ENCODE data around the gene CD180.

Gene CD180

DNA sequence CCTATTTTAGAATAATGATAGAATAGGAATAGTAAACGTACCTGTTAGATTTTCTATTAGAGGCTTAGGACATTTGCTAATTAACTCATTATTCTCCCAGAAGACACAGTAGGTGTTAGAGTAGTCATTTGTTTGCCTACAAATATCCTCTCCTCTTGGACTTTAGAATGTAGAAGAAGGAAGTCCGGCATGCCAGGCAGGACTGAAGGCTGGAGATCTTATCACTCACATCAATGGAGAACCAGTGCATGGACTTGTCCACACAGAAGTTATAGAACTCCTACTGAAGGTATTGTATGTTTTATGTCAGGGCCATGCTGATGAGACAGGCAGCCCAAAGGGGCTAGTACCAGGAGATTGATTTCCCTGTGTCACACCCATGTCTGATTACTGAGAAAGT, 43.3 kb downstream of the CD180 start:
- POLR2A ChIA-PET (ENCODE audit: low non-redundant PET), result no interaction called here
- no peak for DNase-seq (ENCODE audit: low spot score)
- TF ChIP-seq, protein P1, sequence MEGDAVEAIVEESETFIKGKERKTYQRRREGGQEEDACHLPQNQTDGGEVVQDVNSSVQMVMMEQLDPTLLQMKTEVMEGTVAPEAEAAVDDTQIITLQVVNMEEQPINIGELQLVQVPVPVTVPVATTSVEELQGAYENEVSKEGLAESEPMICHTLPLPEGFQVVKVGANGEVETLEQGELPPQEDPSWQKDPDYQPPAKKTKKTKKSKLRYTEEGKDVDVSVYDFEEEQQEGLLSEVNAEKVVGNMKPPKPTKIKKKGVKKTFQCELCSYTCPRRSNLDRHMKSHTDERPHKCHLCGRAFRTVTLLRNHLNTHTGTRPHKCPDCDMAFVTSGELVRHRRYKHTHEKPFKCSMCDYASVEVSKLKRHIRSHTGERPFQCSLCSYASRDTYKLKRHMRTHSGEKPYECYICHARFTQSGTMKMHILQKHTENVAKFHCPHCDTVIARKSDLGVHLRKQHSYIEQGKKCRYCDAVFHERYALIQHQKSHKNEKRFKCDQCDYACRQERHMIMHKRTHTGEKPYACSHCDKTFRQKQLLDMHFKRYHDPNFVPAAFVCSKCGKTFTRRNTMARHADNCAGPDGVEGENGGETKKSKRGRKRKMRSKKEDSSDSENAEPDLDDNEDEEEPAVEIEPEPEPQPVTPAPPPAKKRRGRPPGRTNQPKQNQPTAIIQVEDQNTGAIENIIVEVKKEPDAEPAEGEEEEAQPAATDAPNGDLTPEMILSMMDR (conservative IDR thresholded peaks at IDR 0.05; ENCODE audit: low read depth), result no peak
- CTCF ChIA-PET, result interaction anchor here (0.7 to 0.8 kb wide), 2 partner anchors 13 to 16 kb away, joined by 3 read pairs; no protein-coding TSS in a partner anchor
- no peak overlapping the region for H3K27ac ChIP-seq

DNA sequence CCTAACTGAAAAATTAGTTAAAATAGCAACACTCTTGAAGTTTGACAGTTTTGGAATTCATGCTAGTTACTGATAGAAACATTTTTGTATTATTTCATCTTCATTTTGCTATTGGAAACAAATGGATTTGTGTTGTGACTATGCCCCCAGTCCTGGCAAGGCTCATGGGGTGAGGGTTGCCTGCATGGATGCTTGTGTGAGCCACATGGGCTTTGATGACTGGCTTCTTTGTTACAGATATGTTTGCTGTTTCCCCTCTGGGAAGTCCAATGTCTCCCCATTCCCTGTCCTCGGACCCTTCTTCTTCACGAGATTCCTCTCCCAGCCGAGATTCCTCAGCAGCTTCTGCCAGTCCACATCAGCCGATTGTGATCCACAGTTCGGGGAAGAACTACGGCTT, 44.2 kb downstream of the CD180 start:
- H3K27ac ChIP-seq, result no peak overlapping the region
- ChIA-PET CTCF (interaction anchor here (0.8 kb wide), 1 partner anchor 14 kb away, joined by 3 read pairs; no protein-coding TSS in a partner anchor), POLR2A (ENCODE audit: low non-redundant PET) (no interaction called here)
- TF ChIP-seq, protein P1 (conservative IDR thresholded peaks at IDR 0.05; ENCODE audit: low read depth), result no peak
- no peak for DNase-seq (ENCODE audit: low spot score)

DNA sequence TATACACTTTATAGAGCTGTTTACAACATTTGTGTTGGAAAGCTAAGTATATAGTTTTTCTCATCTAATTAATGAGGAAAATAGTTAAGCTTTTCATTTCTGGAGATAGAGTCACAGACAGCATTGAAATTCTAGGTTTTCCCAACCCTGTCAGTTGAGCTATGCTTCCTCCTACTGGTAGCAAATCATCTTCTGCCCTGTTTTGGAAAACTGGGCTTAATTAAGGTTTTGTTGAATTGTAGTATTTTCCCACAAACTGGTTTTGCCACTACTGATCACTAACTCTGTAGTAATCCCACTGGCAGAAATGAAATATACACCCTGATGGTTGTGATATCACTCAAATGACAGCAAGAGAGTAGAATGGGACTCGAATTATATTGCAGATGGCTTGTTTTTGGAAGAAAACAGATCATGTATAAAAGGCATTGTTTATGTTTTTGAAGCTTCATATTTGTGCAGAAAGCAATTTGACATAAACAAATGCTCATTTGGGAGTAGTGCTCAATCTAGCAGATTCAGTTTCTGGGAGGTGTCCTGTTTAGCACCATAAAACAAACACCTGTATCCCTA, 46.6 kb downstream of the CD180 start:
- no peak overlapping the region for H3K27ac ChIP-seq
- peak; percentile 42 for DNase-seq (ENCODE audit: low spot score)
- CTCF ChIA-PET, result interaction anchor here (0.7 to 1.4 kb wide), 5 partner anchors 10 to 337 kb away, joined by 3 to 5 read pairs (median 4); no protein-coding TSS in a partner anchor
- POLR2A ChIA-PET (ENCODE audit: low non-redundant PET), result no interaction called here
- TF ChIP-seq, protein P1 (conservative IDR thresholded peaks at IDR 0.05; ENCODE audit: low read depth), result peak; percentile 60

DNA sequence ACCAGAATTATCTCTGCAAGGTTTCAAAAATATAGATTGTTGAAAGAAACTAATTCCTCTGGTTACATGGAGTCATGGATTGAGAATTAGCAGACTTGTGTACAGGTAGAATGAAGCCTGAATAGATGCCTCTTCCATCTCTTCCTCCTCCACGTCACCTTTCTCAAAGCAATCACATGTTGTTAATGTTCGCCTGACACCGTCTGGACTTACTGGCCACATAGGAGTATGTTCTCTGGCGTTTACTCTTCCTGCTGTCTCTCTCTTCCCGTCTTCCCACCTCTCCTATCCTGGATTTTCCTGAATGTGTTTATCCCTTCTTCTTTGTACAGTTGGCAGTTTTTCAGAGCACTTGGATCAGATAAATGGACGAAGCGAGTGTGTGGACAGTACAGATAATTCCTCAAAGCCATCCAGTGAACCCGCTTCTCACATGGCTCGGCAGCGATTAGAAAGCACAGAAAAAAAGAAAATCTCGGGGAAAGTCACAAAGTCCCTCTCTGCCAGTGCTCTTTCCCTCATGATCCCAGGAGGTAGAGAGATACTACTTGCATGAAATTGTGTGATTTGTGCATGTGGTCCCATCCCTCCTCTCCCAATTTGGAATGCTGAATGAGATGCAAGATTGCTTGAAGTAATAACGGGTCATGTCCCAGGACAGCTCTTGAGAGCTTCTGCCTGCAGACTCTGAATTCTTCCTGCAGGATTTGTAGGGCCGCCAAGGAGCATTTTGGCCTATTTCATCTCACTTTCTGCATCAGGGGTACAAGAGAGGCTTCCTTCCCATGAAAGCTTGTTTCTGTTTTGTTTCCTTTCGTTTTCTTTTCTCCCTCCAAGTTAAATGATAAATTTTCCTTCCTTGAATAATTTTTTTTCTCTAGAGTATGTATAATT, 47.3 kb downstream of the CD180 start:
- TF ChIP-seq, protein P1 (conservative IDR thresholded peaks at IDR 0.05; ENCODE audit: low read depth), result no peak

DNA sequence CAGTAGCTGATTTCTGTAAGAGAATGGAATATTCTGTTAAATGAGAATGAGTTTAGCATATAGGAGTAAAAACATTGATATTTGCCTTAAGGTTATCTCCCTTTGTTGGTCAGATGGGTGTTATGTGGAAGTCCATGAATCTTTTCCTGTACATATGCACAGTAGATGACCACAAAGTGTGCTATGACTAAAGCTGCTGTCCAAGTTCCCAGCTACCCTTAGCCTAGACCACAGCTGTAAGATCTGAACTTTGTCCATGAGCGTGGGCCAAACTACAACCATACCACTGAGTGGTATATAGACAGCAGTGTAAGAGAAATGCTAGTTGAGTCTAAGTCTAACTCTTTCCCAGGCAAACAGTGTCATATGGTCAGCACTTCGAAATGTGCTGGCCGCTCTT, 48.8 kb downstream of the CD180 start:
- CTCF ChIA-PET, result interaction anchor here (0.6 to 1.4 kb wide), 4 partner anchors 9 to 1105 kb away, joined by 3 to 5 read pairs (median 3); no protein-coding TSS in a partner anchor
- POLR2A ChIA-PET (ENCODE audit: low non-redundant PET), result no interaction called here
- no peak overlapping the region for H3K27ac ChIP-seq
- TF ChIP-seq, protein P1 (conservative IDR thresholded peaks at IDR 0.05; ENCODE audit: low read depth), result no peak
- no peak for DNase-seq (ENCODE audit: low spot score)

More for the DNA sequence above, 47.3 kb downstream of the CD180 start:
- POLR2A ChIA-PET (ENCODE audit: low non-redundant PET), result no interaction called here
- H3K27ac ChIP-seq, result no peak overlapping the region
- CTCF ChIA-PET, result interaction anchor here (0.7 to 1.4 kb wide), 6 partner anchors 9 to 336 kb away, joined by 3 to 5 read pairs (median 4); no protein-coding TSS in a partner anchor
- no peak for DNase-seq (ENCODE audit: low spot score)

DNA sequence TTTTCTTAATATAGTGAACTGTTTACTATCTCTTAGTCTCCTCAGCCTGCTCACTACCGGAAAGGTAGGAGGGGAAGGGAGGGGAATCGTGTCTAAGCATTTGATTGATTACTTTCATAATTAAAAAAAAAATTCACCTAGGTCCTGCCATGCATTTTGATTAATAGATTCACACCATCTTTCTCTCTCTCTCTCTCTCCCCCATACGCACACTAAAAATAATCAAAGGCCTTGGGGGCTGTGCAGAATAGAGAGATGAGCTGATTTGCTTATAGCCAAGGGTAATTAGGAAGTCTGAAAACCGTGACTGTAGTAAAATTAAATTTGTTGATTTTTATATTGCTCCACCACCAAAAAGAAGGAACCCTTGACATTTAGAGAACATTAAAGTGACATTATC, 49.6 kb downstream of the CD180 start:
- TF ChIP-seq, protein P1 (conservative IDR thresholded peaks at IDR 0.05; ENCODE audit: low read depth), result no peak
- ChIA-PET POLR2A (ENCODE audit: low non-redundant PET) (no interaction called here), CTCF (interaction anchor here (0.5 to 1.4 kb wide), 3 partner anchors 32 to 1106 kb away, joined by 3 to 5 read pairs (median 5); no protein-coding TSS in a partner anchor)

More for the DNA sequence above, 49.6 kb downstream of the CD180 start:
- no peak overlapping the region for H3K27ac ChIP-seq
- DNase-seq (ENCODE audit: low spot score), result no peak
